SK-MEL-5 (cell line): ENCODE results near the gene SLC12A5. TPM values are rescaled to one million over a fixed set of nuclear protein-coding genes. Genes with fewer than 3 reads are reported as not detected.
"Not testable (repeated sequence)": the region's sequence is repeated elsewhere in the genome, so short reads cannot be mapped to it uniquely, and the experiment has no call there.

ENCODE experiments used
- DNase-seq: peaks from one replicate; pipeline ENCODE4 v3.0.0-alpha.2; 2016; ENCODE audit warnings: low read depth, low spot score
- in situ Hi-C: cut with HindIII; loops from 2 replicates; pipeline ENCODE4 v1.10.0; 2016; ENCODE audit warnings: low sequenced_read_pairs, high pct_unique_total_duplicates, low pct_unique_long_range_greater_than_20kb
- total RNA-seq: library from RNA; depleted of rRNA; stranded (reverse); fragments of >200 nt; shearing (Covaris generic); gene quantifications from 2 replicates; pipeline ENCODE4 v1.2.3, GENCODE V29; 2014

SLC12A5 gene
- total RNA-seq, 1 experiment from 2014 or later, result 0.74 TPM

DNA sequence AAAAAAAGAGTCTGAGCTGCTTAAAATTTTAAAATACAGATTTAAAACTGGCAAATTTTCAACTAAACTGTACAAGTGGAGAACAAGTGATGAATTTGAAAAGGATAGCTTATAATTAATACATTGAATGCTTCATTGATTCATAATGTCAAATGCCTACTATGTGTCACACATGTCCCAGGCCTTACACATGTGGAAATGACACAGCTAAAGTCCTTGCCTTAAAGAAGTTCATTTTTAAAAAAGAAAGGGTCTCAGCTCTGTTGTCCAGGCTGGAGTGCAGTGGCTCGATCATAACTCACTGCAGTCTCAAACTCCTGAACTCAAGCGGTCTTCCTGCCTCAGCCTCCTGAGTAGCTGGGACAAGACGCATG is 55.8 kb downstream of the SLC12A5 start:
- no peak for DNase-seq
- in situ Hi-C loops, result no loop called here

DNA sequence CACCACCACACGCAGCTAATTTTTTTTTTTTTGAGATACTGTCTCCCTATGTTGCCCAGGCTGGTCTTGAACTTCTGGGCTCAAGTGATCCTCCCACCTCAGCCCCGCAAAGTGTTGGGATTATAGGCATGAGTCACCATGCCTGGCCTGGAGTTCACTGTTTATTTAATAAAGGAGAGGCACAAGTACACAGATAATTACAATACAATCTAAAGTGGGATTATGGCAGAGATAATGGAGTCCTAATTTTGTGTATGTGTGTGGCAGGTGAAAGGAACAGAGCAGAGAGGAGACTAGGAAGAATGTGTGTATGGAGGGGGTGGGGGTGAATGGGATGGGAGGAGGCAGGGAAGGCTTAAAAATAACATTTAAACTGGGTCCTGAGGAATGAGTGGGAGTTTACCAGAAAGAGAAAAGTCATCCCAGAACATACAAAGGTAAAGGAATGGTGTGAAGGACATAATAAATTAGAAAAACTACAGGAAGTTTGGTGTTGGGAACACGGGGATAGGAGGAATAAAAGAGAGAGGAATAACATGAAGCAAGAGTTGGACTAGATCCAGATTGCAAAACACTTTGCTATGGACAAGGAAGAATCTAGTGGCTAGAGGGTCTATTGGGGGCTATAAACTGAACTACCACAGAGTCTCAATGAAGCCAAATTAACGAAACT is 56.3 kb downstream of the SLC12A5 start:
- DNase-seq, result no peak
- in situ Hi-C loops, result no loop called here

DNA sequence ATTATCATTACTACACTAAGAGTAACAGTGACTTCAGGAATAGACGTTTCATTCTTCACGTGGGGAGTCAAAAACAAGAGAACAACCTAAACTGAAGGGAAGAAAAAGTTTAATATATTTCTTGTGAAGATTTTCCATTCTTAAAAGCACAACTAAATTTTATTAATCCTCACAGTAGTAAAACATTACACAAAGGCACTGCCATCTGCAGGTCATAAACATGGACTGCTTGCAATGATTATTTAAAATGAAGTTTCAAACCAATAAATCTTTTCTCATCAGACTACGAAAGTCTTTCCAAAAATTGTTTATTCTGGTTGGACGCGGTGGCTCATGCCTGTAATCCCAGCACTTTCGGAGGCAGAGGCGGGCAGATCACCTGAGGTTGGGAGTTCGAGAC is 58.1 kb downstream of the SLC12A5 start:
- DNase-seq, result peak; percentile 36
- in situ Hi-C loops, result no loop called here

DNA sequence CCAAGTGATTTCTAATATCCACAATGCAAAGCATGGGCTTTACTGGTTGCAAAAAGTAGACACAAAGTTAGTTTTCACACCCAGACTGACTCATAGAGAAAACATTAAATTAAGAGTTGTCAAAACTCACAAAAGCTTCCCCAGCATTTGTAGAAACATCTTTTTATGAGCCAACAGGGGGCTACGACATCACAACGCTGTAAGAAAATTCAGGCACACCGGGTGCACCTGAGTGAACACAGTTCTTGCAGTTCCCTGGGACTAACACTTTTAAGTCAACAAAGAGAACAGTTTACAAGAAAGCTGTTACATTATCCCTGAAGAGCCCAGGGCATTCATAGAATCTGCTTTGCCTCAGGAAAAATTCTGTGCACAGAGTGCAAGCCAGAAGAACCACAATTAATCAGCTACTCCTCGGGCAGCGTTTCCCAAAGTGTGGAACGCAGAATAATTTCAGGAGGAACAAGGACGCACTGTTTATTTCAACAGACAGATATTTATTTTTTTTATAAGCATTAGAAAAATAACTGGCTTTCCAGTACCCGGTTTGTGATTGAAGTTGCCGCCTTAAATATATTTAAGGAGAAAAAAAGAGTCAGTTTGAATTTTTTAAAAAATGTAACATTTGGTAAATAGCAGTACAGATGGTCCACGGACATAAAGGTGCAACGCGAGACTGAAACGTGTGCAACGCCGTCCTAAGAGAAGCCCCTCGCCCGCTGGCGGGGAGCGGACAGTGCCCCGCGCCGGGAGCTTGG is 59.6 kb downstream of the SLC12A5 start:
- in situ Hi-C loops, result no loop called here
- peak; percentile 67 for DNase-seq

DNA sequence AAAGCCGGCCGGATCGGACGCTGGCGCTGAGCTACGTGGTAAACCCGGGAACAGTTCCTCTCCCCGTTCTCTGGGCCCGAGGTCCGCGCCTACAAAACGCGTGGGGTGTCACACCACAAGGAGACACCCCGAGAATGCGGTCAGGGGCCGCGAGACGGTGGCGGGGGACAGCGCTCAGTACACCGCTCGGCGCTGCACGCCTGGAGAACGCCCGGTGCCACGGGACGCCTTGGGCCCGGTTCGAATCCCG is 60.1 kb downstream of the SLC12A5 start:
- no peak for DNase-seq
- in situ Hi-C loops, result no loop called here

DNA sequence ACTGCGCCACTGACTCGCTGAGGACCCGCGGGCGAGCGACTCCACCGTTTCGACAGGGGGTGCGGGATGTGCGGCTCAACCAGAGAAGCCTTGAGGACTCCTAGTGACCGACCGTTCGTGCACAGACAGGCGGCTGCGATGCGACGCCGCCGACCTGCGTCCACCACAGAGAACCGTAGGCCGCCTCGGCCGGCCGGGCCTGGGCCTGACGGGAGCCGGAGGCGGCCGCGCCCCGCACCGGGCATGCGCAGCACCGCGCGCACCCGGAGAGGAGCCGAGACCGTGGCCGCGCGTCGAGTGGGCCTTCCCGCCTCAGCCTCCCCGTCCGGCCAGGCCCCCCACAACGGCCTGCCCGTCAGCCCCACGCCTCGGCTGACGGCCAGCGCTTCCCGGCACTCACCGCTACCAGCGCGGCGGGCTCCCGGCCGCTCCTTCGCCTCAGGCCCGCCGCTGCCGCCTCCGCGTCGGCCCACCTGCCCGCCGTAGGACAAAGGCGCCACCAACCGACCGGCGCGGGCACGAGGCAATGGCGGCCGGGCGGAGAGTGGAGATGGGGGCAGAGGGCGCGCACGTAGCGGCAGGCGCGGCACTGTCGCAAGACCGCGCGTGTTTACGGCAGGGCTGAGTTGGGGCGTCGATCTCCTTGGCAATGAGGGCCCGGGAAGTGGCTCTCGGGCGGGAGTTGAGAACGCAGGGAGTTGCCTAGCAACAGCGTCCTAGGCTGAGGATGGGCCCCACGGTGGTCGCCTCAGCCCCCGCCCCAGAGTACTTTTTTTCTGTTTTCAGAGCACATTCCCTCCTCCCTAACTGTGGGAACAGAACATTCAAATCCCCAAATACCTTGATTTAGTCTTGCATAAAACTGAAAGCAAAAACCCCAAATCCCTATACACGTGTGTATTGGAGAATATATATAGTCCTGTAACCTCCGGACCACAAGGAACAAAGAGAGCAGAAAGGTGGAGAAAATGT is 60.7 kb downstream of the SLC12A5 start, which contains the start of gene NCOA5:
Gene NCOA5, minus strand, starts transcription at position 546 of the 972 bp plus-strand sequence. CDS start 10,538 bp downstream, outside the sequence.
- DNase-seq, result peak; percentile 96
- in situ Hi-C loops, result no loop called here

DNA sequence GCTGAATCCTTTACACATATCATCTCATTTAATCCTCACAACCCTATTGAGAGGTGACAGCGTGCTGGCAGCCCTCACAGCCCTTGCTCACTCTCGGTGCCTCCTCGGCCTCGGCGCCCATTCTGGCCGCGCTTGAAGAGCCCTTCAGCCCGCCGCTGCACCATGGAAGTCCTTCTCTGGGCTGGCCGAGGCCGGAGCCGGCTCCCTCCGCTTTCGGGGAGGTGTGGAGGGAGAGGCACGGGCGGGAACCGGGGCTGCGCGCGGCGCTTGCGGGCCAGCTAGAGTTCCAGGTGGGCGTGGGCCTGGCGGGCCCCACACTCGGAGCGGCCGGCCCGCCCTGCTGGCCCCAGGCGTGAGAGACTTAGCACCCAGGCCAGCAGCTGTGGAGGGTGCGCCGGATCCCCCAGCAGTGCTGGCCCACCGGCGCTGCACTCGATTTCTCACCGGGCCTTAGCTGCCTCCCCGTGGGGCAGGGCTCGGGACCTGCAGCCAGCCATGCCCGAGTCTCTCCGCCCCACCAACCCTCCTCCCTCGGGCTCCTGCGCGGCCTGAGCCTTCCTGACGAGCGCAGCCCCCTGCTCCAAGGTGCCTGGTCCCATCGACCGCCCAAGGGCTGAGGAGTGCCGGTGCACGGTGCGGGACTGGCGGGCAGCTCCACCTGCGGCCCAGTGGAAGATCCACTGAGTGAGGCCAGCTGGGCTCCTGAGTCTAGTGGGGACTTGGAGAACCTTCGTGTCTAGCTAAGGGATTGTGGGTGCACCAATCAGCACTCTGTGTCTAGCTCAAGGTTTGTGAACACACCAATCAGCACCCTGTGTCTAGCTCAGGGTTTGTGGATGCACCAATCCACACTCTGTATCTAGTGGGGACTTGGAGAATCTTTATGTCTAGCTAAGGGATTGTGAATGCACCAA is 62.9 kb downstream of the SLC12A5 start:
- in situ Hi-C loops, result not testable (repeated sequence)

DNA sequence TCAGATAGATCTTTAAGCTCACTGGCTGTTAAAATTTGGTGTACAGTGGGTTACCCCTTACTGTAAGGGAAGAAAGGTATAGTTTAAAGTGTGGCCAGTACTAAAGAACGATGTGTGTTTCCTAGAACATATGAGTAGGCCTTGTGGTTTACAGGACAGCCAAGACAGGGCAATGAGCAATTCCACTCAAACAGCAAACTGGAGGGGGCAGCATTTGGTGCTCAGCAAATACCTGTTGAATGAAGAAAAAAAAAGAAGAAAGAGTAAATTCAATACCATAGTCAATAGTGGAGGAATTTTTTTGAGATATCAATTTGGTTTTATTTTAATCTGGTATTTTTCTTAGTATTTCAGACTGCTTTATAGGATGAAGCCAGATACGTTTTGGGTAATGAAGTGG is 64.5 kb downstream of the SLC12A5 start:
- in situ Hi-C loops, result no loop called here

More for the DNA sequence above, 62.9 kb downstream of the SLC12A5 start:
- DNase-seq, result not testable (repeated sequence)

DNA sequence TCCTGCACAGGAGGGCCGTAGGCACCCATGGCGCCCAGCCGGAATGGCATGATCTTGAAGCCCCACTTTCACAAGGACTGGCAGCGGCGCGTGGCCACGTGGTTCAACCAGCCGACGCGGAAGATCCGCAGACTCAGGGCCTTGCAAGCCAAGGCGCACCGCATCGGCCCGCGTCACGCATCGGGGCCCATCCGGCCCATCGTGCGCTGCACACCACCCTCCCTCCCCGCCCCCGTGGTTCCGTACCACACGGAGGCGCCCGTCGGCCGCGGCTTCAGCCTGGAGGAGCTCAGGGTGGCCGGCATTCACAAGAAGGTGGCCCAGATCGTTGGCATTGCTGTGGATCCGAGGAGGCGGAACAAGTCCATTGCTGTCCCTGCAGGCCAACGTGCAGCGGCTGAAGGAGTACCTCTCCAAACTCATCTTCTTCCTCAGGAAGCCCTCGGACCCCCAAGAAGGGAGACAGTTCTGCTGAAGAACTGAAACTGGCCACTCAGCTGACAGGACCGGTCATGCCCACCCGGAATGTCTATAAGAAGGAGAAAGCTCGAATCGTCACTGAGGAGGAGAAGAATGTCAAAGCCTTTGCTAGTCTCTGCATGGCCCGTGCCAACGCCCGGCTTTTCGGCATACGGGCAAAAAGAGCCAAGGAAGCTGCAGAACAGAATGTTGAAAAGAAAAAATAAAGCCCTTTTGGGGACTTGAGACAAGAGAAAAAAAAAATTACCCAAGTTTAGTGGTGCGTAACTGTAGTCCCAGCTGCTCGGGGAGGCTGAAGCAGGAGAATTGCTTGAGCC is 70.7 kb downstream of the SLC12A5 start:
- DNase-seq, result no peak
- in situ Hi-C loops, result no loop called here

More for the DNA sequence above, 64.5 kb downstream of the SLC12A5 start:
- DNase-seq, result no peak

DNA sequence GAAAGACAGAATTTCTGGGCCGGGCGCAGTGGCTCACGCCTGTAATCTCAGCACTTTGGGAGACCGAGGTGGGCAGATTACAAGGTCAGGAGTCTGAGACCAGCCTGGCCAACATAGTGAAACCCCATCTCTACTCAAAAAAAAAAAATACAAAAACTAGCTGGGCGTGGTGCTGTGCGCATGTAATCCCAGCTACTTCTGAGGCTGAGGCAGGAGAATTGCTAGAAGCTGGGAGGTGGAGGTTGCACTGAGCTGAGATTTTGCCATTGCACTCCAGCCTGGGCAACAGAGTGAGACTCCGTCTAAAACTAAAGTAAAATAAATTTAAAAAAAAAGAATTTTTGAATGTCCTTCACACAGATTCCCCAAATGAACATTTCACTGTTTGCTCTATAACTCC is 71.4 kb downstream of the SLC12A5 start:
- DNase-seq, in situ Hi-C loops: not testable (repeated sequence)

DNA sequence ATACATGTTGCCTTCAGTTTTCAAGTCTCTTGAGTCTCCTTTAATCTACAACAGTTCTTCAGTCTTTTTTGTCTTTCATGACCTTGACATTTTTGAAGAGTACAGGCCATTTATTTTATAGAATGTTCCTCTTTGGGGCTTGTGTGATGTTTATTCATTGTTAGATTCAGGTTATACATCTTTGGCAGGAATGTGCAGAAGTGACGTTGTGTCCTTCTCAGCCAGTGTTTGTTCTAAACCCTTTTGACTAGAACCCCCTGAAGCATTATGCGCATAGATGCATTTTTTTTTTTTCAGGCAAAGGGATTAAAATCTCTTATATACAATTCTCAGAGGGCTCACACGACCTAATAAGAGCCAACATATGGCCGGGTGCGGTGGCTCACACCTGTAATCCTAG is 72.0 kb downstream of the SLC12A5 start:
- no peak for DNase-seq
- in situ Hi-C loops, result no loop called here

DNA sequence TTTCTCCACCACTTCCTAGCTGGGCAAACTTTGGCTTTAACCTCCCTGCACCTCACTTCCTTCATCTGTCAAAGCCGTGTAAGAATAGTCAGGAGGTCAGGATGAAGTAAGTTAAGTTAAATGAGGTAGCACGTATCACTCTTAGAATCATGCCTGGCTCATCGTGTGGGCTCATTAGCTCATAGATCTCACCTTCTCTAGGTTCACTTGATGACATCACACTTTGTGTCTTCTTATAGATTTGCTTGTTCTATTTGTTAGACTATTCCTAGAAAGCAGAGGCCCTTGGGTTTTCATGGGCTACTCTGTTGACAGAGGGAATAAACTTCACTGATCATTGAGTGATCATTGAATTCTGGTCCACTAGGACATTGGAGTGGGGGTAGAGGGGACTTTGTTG is 72.9 kb downstream of the SLC12A5 start:
- DNase-seq, result no peak
- in situ Hi-C loops, result no loop called here

DNA sequence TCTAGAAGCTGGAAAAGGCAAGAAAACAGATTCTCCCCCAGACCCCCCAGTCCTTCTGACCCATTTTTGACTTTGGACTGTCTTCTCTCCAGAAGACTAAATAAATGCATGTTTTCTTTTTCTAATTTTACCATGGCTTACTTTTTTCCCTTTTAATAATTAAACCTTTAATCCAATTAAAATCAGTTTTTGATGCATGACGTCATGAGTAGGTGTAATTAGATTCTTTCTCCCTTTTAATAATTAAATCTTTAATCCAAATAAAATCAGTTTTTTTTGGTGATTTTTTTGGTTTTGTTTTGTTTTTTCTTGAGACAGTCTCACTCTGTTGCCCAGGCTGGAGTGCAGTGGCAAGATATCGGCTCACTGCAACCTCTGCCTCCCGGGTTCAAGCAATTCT is 73.9 kb downstream of the SLC12A5 start:
- no peak for DNase-seq
- in situ Hi-C loops, result no loop called here

DNA sequence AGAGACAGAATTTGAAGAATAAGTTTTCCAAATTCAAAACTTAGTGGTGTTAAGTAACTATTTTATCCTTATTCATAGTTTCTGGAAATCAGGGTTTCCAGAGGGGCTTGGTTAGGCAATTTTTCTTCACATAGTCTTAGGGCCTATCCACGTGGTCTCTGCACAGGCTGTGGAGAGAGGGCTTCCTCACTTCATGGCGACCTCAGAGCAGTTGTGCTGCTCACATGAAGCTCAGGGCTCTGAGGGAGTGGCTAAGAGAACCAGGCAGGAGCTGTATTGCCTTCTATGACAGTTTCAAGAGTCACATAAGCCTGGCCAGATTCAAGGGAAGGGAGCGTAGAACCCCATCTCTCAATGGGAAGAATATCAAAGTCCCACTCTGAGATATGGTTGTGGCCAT is 75.2 kb downstream of the SLC12A5 start:
- in situ Hi-C loops, result no loop called here
- no peak for DNase-seq

DNA sequence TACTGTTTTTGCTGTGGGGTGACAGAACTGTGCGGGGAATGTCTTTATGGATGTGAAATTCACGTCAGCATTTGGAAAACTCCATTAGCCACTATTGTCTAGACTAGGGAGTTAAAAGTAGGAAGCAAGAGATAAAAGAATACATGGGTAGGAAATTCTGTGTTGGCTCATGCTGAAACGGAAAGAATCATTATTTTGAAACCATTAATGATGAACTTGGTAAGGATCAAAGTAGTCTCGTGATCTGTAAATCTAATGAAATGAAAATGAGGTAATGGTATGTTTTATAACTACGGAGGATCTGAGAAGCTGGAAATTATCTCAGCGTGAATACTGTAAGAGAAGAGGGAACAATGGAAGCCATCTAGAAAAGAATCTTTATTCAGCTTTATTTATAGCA is 78.0 kb downstream of the SLC12A5 start:
- in situ Hi-C loops, result no loop called here
- DNase-seq, result no peak

DNA sequence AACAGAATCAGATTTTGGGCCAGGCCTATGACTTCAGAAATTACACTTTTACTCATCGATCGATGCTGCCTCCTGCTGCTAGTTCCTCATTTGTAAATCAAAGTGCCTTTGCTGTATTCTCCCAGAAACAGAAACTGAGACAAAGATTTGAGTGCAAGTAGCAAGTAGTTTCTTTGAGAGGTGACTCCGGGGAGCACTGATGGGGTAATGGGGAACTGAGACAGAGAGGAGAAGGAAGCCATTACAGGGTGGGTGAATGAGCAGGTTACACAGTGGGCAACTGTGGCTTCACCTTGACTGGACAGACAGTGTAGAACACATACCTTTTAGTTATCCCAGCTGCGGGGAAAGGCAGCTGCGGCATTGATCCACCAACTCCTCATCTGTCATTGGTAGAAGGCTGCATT is 79.4 kb downstream of the SLC12A5 start:
- DNase-seq, result no peak
- in situ Hi-C loops, result no loop called here

DNA sequence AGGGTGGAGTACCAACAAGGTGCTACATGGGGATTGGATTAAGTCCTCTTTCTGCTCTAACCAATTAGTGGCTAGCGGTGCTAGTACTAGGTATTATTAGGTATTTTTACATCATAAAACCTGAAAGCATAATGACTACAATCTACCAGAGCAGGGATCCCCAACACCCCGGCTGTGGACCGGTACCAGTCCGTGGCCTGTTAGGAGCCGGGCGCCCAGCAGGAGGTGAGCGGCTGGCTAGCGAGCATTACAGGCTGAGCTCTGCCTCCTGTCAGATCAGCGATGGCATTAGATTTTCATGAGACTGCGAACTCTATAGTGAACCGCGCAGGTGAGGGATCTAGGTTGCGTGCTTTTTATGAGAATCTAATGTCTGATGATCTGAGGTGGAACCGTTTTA is 80.0 kb downstream of the SLC12A5 start:
- no peak for DNase-seq
- in situ Hi-C loops, result no loop called here
